GM23338 (cell line): Measurements from ENCODE around the gene KSR2. TPM values are rescaled to one million over a fixed set of nuclear protein-coding genes. Genes with fewer than 3 reads are reported as not detected.

Experiments
- ATAC-seq: fragments of 200-7000 bp; cut with Tn5 transposase; 3 replicates; pipeline ENCODE4 v1.9.1; 2020
- DNase-seq: peaks from one replicate; pipeline ENCODE4 v3.0.0-alpha.2; 2015; ENCODE audit warnings: low spot score
- H2AFZ ChIP-seq: fragments of 200-600 bp; sonication (generic); 2 replicates; pipeline ENCODE4 v1.8.0; 2016; ENCODE audit warnings: antibody characterized with exemption, mild to moderate bottlenecking, moderate library complexity
- H3F3A ChIP-seq: fragments of 200-600 bp; sonication (generic); replicated peaks from 2 replicates; pipeline ENCODE4 v1.8.0; 2017; ENCODE audit warnings: antibody characterized with exemption, mixed run types, low read depth
- H3K27ac ChIP-seq: fragments of 200-600 bp; sonication (generic); 2 replicates; pipeline ENCODE4 v1.6.1; 2016; ENCODE audit warnings: low read depth
- H3K27me3 ChIP-seq: fragments of 200-600 bp; sonication (generic); 2 replicates; pipeline ENCODE4 v1.8.0; 2016; ENCODE audit warnings: mild to moderate bottlenecking, mixed run types, moderate library complexity; ENCODE audit not compliant: insufficient read depth
- H3K36me3 ChIP-seq: fragments of 200-600 bp; sonication (generic); 2 replicates; pipeline ENCODE4 v1.8.0; 2016; ENCODE audit warnings: mild to moderate bottlenecking; ENCODE audit not compliant: insufficient read depth
- H3K4me1 ChIP-seq: fragments of 200-600 bp; sonication (generic); 2 replicates; pipeline ENCODE4 v1.8.0; 2016; ENCODE audit warnings: mild to moderate bottlenecking, moderate library complexity; ENCODE audit not compliant: insufficient read depth
- H3K4me2 ChIP-seq: fragments of 200-600 bp; sonication (generic); 2 replicates; pipeline ENCODE4 v1.7.1; 2017; ENCODE audit warnings: mixed run types
- H3K4me3 ChIP-seq: fragments of 200-600 bp; sonication (generic); 2 replicates; pipeline ENCODE4 v1.6.1; 2016; ENCODE audit warnings: mixed run types
- H3K79me2 ChIP-seq: fragments of 200-600 bp; sonication (generic); replicated peaks from 2 replicates; pipeline ENCODE4 v1.8.0; 2017; ENCODE audit warnings: mild to moderate bottlenecking; ENCODE audit not compliant: insufficient read depth
- H3K9me2 ChIP-seq: fragments of 200-600 bp; sonication (generic); 2 replicates; pipeline ENCODE4 v1.8.0; 2017; ENCODE audit not compliant: insufficient read depth
- H4K20me1 ChIP-seq: fragments of 200-600 bp; sonication (generic); replicated peaks from 2 replicates; pipeline ENCODE4 v1.8.0; 2017; ENCODE audit warnings: mild to moderate bottlenecking; ENCODE audit not compliant: insufficient read depth
- H3K27ac Mint-ChIP-seq: 2 replicates; pipeline ENCODE4 v1.8.0; 2020; ENCODE audit warnings: inconsistent platforms, mild to moderate bottlenecking, moderate library complexity, mixed read lengths
- H3K27me3 Mint-ChIP-seq: 3 replicates; pipeline ENCODE4 v1.8.0; 2022; ENCODE audit warnings: low read depth, mild to moderate bottlenecking, moderate library complexity, mixed read lengths, inconsistent platforms; ENCODE audit not compliant: insufficient read depth, poor library complexity
- H3K36me3 Mint-ChIP-seq: 3 replicates; pipeline ENCODE4 v1.8.0; 2021; ENCODE audit warnings: low read depth, mild to moderate bottlenecking, inconsistent platforms, moderate library complexity, mixed read lengths
- H3K4me1 Mint-ChIP-seq: 3 replicates; pipeline ENCODE4 v1.8.0; 2020; ENCODE audit warnings: mild to moderate bottlenecking, inconsistent platforms, mixed read lengths
- H3K4me3 Mint-ChIP-seq: 3 replicates; pipeline ENCODE4 v1.8.0; 2021; ENCODE audit warnings: moderate library complexity, mild to moderate bottlenecking, inconsistent platforms, mixed read lengths
- H3K9me3 Mint-ChIP-seq: 3 replicates; pipeline ENCODE4 v1.8.0; 2020; ENCODE audit warnings: moderate library complexity, mild to moderate bottlenecking, inconsistent platforms, mixed read lengths
- CREB1 ChIP-seq: fragments of 250-450 bp; sonication (Bioruptor Pico); IDR thresholded peaks from 2 replicates; pipeline ENCODE4 v1.5.0; 2020; ENCODE audit warnings: low read depth, mild to moderate bottlenecking, moderate library complexity
- CTCF ChIP-seq, 2 experiments: fragments of 200-600 bp in 1 of 2; sonication (generic) in 1 of 2; conservative IDR thresholded peaks; 2 replicates each; pipeline versions ENCODE4 v1.5.1 to v1.6.1; 2016 to 2017; ENCODE audit warnings: antibody characterized with exemption in 2 of 2, low read depth in 2 of 2, mild to moderate bottlenecking in 2 of 2, moderate library complexity in 1 of 2
- ETS1 ChIP-seq: IDR thresholded peaks from 2 replicates; pipeline ENCODE4 v1.6.1; 2016; ENCODE audit warnings: antibody characterized with exemption
- EZH2 ChIP-seq: fragments of 200-600 bp; sonication (generic); IDR thresholded peaks from one replicate; pipeline ENCODE4 v1.8.0; 2017; ENCODE audit warnings: antibody characterized with exemption, mild to moderate bottlenecking, low read depth; ENCODE audit not compliant: unreplicated experiment
- EZH2phosphoT487 ChIP-seq: fragments of 200-600 bp; sonication (generic); IDR thresholded peaks from one replicate; pipeline ENCODE4 v1.8.1; 2018; ENCODE audit warnings: antibody characterized with exemption; ENCODE audit not compliant: unreplicated experiment
- JUNB ChIP-seq: IDR thresholded peaks from one replicate; pipeline ENCODE4 v1.6.1; 2016; ENCODE audit warnings: antibody characterized with exemption; ENCODE audit not compliant: unreplicated experiment
- NANOG ChIP-seq: IDR thresholded peaks from 2 replicates; pipeline ENCODE4 v1.6.1; 2016; ENCODE audit warnings: antibody characterized with exemption, borderline replicate concordance
- POLR2AphosphoS5 ChIP-seq: IDR thresholded peaks from 2 replicates; pipeline ENCODE4 v1.6.1; 2016; ENCODE audit warnings: antibody characterized with exemption, low read depth
- STAT1 ChIP-seq: IDR thresholded peaks from one replicate; pipeline ENCODE4 v1.6.1; 2016; ENCODE audit warnings: antibody characterized with exemption; ENCODE audit not compliant: unreplicated experiment
- ZNF114 ChIP-seq: fragments of 250-450 bp; sonication (Bioruptor Pico); IDR thresholded peaks from 2 replicates; pipeline ENCODE4 v1.5.0; 2020; ENCODE audit warnings: mild to moderate bottlenecking, moderate library complexity
- ZNF331 ChIP-seq: fragments of 250-450 bp; sonication (Bioruptor Pico); IDR thresholded peaks from 2 replicates; pipeline ENCODE4 v1.5.0; 2020; ENCODE audit warnings: low read depth, mild to moderate bottlenecking, moderate library complexity
- polyA plus RNA-seq: library from polyadenylated mRNA; unstranded; fragments of >200 nt; fragmentation: Nextera tagmentation; extraction: Ambion mirVana; gene quantifications from 2 replicates; pipeline ENCODE4 v1.2.1, GENCODE V29; 2016
- total RNA-seq: library from RNA; depleted of rRNA; stranded (reverse); fragments of >200 nt; shearing (Covaris generic); gene quantifications from 2 replicates; pipeline ENCODE4 v1.2.3, GENCODE V29; 2014
- TF ChIP-seq, protein P1 (sequence below): fragments of 250-450 bp; sonication (Bioruptor Pico); IDR thresholded peaks from 2 replicates; pipeline ENCODE4 v1.5.0; 2020; ENCODE audit warnings: mild to moderate bottlenecking, moderate library complexity
- TF ChIP-seq, protein P2 (sequence below): IDR thresholded peaks from one replicate; pipeline ENCODE4 v1.6.1; 2018; ENCODE audit warnings: antibody characterized with exemption; ENCODE audit not compliant: unreplicated experiment

The KSR2 gene
- total and polyA plus RNA-seq, 2 experiments from 2014 or later, result 1.1 to 2.7 TPM

- no peak overlapping the region for H3K4me2 ChIP-seq
- no peaks in the 10 kb centered on the region for H3F3A ChIP-seq
- H3K4me3 ChIP-seq, result no peak overlapping the region
- no peak overlapping the region for H3K27ac ChIP-seq
- no peaks in the 10 kb centered on the region for H4K20me1 ChIP-seq
- H3K9me2 ChIP-seq, result no peaks in the 10 kb centered on the region; the same call in 1 of the 2 replicates
- H3K36me3 ChIP-seq, result no peaks in the 10 kb centered on the region
- no peaks in the 10 kb centered on the region for H3K27me3 ChIP-seq
- Mint-ChIP-seq H3K27me3 (peaks cover 2% of the 10 kb centered on the region), H3K4me3 (no peak overlapping the region), H3K27ac (no peak overlapping the region), H3K4me1 (no peaks in the 10 kb centered on the region), H3K36me3 (no peaks in the 10 kb centered on the region), H3K9me3 (no peaks in the 10 kb centered on the region)
- no peaks in the 10 kb centered on the region for H3K4me1 ChIP-seq
- no peak for TF ChIP-seq NANOG
- no peak for TF ChIP-seq ZNF331 (CRISPR knock-in tag)
- TF ChIP-seq, protein P1, sequence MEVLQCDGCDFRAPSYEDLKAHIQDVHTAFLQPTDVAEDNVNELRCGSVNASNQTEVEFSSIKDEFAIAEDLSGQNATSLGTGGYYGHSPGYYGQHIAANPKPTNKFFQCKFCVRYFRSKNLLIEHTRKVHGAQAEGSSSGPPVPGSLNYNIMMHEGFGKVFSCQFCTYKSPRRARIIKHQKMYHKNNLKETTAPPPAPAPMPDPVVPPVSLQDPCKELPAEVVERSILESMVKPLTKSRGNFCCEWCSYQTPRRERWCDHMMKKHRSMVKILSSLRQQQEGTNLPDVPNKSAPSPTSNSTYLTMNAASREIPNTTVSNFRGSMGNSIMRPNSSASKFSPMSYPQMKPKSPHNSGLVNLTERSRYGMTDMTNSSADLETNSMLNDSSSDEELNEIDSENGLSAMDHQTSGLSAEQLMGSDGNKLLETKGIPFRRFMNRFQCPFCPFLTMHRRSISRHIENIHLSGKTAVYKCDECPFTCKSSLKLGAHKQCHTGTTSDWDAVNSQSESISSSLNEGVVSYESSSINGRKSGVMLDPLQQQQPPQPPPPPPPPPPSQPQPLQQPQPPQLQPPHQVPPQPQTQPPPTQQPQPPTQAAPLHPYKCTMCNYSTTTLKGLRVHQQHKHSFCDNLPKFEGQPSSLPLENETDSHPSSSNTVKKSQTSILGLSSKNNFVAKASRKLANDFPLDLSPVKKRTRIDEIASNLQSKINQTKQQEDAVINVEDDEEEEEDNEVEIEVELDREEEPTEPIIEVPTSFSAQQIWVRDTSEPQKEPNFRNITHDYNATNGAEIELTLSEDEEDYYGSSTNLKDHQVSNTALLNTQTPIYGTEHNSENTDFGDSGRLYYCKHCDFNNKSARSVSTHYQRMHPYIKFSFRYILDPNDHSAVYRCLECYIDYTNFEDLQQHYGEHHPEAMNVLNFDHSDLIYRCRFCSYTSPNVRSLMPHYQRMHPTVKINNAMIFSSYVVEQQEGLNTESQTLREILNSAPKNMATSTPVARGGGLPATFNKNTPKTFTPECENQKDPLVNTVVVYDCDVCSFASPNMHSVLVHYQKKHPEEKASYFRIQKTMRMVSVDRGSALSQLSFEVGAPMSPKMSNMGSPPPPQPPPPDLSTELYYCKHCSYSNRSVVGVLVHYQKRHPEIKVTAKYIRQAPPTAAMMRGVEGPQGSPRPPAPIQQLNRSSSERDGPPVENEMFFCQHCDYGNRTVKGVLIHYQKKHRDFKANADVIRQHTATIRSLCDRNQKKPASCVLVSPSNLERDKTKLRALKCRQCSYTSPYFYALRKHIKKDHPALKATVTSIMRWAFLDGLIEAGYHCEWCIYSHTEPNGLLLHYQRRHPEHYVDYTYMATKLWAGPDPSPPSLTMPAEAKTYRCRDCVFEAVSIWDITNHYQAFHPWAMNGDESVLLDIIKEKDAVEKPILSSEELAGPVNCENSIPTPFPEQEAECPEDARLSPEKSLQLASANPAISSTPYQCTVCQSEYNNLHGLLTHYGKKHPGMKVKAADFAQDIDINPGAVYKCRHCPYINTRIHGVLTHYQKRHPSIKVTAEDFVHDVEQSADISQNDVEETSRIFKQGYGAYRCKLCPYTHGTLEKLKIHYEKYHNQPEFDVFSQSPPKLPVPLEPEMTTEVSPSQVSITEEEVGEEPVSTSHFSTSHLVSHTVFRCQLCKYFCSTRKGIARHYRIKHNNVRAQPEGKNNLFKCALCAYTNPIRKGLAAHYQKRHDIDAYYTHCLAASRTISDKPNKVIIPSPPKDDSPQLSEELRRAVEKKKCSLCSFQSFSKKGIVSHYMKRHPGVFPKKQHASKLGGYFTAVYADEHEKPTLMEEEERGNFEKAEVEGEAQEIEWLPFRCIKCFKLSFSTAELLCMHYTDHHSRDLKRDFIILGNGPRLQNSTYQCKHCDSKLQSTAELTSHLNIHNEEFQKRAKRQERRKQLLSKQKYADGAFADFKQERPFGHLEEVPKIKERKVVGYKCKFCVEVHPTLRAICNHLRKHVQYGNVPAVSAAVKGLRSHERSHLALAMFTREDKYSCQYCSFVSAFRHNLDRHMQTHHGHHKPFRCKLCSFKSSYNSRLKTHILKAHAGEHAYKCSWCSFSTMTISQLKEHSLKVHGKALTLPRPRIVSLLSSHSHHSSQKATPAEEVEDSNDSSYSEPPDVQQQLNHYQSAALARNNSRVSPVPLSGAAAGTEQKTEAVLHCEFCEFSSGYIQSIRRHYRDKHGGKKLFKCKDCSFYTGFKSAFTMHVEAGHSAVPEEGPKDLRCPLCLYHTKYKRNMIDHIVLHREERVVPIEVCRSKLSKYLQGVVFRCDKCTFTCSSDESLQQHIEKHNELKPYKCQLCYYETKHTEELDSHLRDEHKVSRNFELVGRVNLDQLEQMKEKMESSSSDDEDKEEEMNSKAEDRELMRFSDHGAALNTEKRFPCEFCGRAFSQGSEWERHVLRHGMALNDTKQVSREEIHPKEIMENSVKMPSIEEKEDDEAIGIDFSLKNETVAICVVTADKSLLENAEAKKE, result no peak
- TF ChIP-seq CTCF (conservative IDR thresholded peaks at IDR 0.05; ENCODE audit: low read depth in 2 of 2), result no peak
- TF ChIP-seq EZH2phosphoT487, result no peak
- no peak for TF ChIP-seq EZH2
- TF ChIP-seq ZNF114, result no peak
- TF ChIP-seq JUNB, result no peak
- TF ChIP-seq POLR2AphosphoS5, result no peak
- no peak for TF ChIP-seq CREB1 (CRISPR knock-in tag)
- TF ChIP-seq ETS1, result no peak
- TF ChIP-seq, protein P2, sequence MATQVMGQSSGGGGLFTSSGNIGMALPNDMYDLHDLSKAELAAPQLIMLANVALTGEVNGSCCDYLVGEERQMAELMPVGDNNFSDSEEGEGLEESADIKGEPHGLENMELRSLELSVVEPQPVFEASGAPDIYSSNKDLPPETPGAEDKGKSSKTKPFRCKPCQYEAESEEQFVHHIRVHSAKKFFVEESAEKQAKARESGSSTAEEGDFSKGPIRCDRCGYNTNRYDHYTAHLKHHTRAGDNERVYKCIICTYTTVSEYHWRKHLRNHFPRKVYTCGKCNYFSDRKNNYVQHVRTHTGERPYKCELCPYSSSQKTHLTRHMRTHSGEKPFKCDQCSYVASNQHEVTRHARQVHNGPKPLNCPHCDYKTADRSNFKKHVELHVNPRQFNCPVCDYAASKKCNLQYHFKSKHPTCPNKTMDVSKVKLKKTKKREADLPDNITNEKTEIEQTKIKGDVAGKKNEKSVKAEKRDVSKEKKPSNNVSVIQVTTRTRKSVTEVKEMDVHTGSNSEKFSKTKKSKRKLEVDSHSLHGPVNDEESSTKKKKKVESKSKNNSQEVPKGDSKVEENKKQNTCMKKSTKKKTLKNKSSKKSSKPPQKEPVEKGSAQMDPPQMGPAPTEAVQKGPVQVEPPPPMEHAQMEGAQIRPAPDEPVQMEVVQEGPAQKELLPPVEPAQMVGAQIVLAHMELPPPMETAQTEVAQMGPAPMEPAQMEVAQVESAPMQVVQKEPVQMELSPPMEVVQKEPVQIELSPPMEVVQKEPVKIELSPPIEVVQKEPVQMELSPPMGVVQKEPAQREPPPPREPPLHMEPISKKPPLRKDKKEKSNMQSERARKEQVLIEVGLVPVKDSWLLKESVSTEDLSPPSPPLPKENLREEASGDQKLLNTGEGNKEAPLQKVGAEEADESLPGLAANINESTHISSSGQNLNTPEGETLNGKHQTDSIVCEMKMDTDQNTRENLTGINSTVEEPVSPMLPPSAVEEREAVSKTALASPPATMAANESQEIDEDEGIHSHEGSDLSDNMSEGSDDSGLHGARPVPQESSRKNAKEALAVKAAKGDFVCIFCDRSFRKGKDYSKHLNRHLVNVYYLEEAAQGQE, result no peak
- no peak for TF ChIP-seq STAT1
- ATAC-seq (no peak), DNase-seq (no peak)
- no peaks in the 10 kb centered on the region for H3K79me2 ChIP-seq
- no peak overlapping the region for H2AFZ ChIP-seq
These were observed 76.3 kb downstream of the KSR2 start for GRCh38 chr12:117892441-117892840.
